GM13977 (cell line): ENCODE measurements around the gene MACROD2.

Experiments
- DNase-seq: peaks from one replicate; pipeline ENCODE4 v3.0.0; 2012; ENCODE audit warnings: low spot score
- in situ Hi-C: fragments of 300-500 bp; cut with MboI; formaldehyde crosslinking; loops from one replicate; pipeline ENCODE4 v1.12.0; 2022; ENCODE audit warnings: low sequenced_read_pairs, low pct_unique_long_range_greater_than_20kb, mixed read lengths, inconsistent platforms; ENCODE audit not compliant: unreplicated experiment
- TF ChIP-seq, protein P1 (sequence below): IDR thresholded peaks from 2 replicates; pipeline ENCODE4 v1.5.1; 2012; ENCODE audit warnings: mild to moderate bottlenecking, control low read depth; ENCODE audit not compliant: insufficient read depth; ENCODE audit errors: extremely low read depth, missing control alignments

Gene MACROD2

DNA sequence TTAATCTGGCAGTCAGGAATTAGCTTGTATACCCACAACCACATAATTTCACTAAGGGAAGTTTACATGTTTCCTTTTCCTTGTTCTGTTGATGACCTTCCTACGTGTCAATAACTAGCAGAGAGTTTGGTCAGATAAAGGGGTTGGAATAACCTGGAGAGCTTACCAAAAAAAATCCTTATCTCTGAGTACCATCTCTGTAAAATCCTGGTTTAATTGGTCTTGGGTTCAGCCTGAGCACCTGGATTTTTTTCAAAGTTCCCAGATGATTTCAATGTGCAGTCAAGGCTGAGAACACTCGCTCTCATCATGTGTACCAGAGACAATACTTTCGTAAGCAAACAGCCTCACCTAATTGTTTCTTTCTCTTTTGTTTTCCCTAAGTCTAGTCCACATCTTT is 825.9 kb downstream of the MACROD2 start:
- in situ Hi-C loops, result no loop called here
- no peak for DNase-seq
- TF ChIP-seq, protein P1, sequence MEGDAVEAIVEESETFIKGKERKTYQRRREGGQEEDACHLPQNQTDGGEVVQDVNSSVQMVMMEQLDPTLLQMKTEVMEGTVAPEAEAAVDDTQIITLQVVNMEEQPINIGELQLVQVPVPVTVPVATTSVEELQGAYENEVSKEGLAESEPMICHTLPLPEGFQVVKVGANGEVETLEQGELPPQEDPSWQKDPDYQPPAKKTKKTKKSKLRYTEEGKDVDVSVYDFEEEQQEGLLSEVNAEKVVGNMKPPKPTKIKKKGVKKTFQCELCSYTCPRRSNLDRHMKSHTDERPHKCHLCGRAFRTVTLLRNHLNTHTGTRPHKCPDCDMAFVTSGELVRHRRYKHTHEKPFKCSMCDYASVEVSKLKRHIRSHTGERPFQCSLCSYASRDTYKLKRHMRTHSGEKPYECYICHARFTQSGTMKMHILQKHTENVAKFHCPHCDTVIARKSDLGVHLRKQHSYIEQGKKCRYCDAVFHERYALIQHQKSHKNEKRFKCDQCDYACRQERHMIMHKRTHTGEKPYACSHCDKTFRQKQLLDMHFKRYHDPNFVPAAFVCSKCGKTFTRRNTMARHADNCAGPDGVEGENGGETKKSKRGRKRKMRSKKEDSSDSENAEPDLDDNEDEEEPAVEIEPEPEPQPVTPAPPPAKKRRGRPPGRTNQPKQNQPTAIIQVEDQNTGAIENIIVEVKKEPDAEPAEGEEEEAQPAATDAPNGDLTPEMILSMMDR, result no peak

DNA sequence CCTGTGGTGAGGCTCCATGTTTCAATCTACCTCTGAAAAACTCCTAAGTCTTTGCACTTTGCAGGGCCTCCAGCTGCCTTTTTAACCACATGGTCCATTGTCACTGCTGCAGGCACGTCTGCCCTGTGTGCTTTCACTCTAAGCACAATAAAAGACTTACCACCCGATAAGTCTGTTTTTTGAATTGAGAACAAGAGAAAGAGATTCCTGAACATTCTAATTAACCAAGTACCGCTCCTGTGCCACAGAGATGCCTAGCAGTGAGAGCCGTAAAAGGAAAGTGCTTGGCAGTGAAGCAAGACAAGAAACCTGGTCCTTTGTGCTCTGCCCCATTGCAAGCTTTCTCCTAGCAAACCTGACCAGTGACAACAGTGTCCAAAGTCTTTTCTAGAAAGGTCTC is 829.7 kb downstream of the MACROD2 start:
- DNase-seq, result no peak
- TF ChIP-seq, protein P1, result no peak
- in situ Hi-C loops, result no loop called here

DNA sequence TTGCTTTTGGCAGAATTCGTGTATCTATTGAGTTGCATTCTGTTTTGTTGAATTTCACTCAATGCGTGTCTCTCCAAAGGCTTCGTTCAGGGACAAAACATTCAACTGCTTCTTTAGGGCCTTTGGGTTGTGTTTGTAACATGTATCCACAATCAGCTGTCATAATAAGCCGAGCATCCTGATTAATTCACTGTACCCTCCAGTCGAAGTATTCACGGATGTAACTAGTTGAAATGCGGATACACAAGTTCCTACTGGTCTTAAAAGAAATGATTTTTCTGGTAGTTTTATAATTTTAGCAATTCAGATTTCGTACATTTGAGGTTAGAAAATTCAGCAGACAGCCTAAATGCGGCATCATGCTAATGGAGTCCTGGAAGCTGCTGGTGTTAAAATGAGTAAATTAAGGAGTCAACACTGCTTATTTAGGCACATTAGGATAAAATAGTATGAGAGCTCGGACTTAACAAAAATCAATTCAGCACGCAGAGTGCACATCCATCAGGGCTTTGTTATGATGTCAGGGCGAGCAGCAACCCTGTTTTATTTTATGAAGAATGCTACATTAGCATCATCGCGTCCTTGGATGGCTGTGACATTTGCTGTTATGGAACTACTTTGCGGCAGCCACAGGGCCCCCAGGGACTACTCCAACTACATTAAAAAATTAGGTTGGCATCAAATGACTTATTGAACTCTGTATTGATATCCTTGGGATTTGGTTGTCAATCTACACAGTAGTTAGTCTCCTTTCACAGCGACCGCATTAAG is 831.4 kb downstream of the MACROD2 start:
- in situ Hi-C loops, result no loop called here
- TF ChIP-seq, protein P1, result no peak
- no peak for DNase-seq

DNA sequence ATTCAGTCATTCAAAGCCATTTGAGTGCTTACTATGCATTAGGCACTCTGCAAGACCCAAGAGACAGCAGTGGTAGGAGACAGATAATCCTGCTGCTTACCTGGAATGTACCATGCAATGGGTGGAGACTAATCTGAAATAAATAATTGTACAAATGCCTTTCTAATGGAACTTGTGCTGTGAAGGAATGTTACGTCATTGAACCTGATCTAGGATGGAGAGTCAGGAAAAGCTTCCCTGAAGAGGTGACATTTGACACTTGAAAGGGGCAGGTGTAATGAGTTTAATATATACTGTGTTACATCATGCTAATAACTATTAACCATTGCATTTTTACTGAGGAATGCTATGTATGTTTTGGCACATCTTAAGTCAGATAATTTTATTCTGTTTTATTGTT is 833.1 kb downstream of the MACROD2 start:
- in situ Hi-C loops, result no loop called here
- TF ChIP-seq, protein P1, result no peak
- DNase-seq, result no peak

DNA sequence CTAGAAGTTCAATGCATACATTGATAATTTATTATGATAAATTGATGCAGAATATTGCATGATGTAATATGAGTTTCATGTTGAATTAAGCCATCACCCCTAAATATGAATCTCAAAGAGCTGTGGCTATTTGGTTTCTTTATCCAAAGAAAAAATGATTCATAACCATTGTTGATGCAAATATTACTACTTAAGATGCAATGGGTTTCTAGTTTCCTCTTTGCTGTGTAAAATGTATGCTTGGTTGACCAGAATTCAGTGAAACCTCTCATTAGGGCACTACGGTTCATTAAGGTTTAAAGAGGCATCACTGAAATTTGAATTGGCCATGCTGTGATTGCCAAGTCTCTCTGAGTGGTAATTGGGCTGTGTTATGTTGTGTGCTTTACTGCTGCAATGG is 834.6 kb downstream of the MACROD2 start:
- TF ChIP-seq, protein P1, result no peak
- in situ Hi-C loops, result no loop called here
- no peak for DNase-seq

DNA sequence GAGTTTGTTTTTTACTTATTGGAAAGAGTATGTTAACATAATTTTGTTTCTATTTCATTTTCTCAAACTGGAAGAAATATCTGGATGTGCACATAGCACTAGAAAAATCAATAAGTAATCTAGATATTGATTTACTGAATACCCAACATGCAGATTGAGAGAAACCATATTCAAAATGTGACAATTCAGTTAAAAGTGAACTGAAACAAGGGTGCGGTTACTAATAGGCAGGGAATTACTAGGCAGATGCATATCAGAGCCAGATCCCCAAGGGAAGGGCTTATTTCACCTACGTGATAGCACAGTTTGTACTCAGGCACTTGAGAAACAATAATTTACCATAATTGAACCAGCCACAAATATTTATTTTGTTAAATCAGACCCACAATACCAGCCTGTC is 835.1 kb downstream of the MACROD2 start:
- in situ Hi-C loops, result no loop called here
- DNase-seq, result no peak

More for the DNA sequence above, 835.1 kb downstream of the MACROD2 start:
- TF ChIP-seq, protein P1, result no peak
